Measurements from ENCODE around the gene IL4.

Gene IL4

DNA sequence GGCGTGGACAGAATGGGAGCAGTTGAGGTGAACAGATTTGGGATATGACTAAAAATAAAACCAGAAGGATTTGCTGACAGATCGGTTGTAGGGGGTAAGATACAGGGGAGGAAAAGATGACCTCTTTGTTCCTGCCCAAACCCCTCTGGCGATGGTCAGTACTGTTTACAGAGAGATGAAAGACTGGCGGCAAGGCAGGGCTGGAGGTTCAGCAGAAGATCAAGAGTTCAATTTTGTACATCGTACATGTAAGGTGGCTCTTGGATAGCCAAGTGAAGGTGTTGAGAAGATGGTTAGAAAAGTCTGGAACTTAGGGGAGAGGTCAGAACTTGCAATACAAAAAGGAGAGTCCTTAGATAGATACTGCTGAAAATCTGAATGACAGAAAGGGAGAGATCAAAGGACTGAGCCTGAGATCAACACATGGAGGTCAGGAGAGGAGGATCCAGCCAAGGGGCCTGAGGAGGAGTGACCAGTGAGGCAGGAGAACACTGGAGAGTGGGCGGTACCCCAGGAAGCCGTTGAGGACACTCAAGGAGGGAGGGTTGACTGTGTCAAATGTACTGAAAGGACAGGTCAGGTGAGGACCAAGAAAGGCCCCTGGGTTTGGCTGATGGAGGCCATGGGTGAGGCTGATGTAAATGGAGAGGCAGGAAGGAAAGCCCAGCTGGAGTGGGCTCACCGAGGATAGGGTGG is 7.1 kb downstream of the IL4 start (continued):
- no peak for TF ChIP-seq ZNF565 (CRISPR knock-in tag; conservative IDR thresholded peaks at IDR 0.05; ENCODE audit: low read depth)
- no peak for TF ChIP-seq OSR1 (CRISPR knock-in tag; IDR thresholded peaks at IDR 0.05)

DNA sequence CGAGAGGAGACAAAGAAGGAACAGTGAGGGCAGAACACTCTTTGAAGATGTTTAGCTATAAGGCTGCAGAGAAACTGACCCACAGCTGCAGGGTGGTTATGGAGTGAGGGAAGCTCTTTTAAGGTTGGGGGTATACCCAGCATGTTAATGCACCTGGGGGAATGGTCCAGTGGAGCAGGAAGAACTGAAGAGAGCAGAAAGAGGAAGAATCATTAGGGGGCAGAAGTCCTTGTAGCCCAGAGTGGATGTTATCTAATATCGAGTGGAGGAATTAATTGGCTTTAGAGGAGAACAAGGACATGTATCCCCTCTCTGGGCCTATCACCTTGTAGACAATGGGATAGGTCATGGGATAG is 7.7 kb downstream of the IL4 start:
- TF ChIP-seq ZNF8 (CRISPR knock-in tag; IDR thresholded peaks at IDR 0.05) (no peak), PPARA (CRISPR knock-in tag; IDR thresholded peaks at IDR 0.05; ENCODE audit: borderline replicate concordance) (no peak), ZFP30 (CRISPR knock-in tag; IDR thresholded peaks at IDR 0.05) (no peak), ZNF70 (CRISPR knock-in tag; IDR thresholded peaks at IDR 0.05) (no peak), ARNTL (CRISPR knock-in tag; IDR thresholded peaks at IDR 0.05; ENCODE audit: borderline replicate concordance, low read depth) (no peak), ISL1 (CRISPR knock-in tag; IDR thresholded peaks at IDR 0.05) (no peak), TOX (CRISPR knock-in tag; IDR thresholded peaks at IDR 0.05; ENCODE audit: borderline replicate concordance) (no peak)
- TF ChIP-seq, protein P1, sequence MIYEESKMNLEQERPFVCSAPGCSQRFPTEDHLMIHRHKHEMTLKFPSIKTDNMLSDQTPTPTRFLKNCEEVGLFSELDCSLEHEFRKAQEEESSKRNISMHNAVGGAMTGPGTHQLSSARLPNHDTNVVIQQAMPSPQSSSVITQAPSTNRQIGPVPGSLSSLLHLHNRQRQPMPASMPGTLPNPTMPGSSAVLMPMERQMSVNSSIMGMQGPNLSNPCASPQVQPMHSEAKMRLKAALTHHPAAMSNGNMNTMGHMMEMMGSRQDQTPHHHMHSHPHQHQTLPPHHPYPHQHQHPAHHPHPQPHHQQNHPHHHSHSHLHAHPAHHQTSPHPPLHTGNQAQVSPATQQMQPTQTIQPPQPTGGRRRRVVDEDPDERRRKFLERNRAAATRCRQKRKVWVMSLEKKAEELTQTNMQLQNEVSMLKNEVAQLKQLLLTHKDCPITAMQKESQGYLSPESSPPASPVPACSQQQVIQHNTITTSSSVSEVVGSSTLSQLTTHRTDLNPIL (CRISPR knock-in tag; IDR thresholded peaks at IDR 0.05; ENCODE audit: low read depth), result no peak
- no peak for ATAC-seq

DNA sequence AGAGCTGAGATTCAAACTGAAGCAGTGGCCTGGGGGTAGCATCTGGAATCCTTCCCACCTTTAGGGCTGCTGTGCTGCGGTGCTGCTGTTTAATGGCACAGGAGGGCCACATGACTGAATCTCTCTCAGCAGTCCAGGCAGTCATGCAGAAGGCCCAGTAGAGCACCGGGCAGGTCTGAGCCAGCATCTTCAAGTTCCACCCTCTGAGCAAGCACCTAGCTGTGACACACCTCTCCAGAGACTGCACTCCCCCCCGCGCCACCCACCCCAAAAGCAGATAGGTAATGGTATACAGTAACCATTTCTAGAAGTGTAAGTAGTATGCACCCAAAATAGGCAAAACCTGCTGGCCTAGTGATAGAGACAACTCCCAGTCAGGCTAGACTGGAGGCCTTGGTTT is 8.2 kb downstream of the IL4 start:
- ATAC-seq, result no peak
- TF ChIP-seq, protein P2, sequence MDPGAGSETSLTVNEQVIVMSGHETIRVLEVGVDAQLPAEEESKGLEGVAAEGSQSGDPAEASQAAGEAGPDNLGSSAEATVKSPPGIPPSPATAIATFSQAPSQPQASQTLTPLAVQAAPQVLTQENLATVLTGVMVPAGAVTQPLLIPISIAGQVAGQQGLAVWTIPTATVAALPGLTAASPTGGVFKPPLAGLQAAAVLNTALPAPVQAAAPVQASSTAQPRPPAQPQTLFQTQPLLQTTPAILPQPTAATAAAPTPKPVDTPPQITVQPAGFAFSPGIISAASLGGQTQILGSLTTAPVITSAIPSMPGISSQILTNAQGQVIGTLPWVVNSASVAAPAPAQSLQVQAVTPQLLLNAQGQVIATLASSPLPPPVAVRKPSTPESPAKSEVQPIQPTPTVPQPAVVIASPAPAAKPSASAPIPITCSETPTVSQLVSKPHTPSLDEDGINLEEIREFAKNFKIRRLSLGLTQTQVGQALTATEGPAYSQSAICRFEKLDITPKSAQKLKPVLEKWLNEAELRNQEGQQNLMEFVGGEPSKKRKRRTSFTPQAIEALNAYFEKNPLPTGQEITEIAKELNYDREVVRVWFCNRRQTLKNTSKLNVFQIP (CRISPR knock-in tag; IDR thresholded peaks at IDR 0.05; ENCODE audit: borderline replicate concordance, low read depth), result no peak
- TF ChIP-seq RARB (CRISPR knock-in tag; IDR thresholded peaks at IDR 0.05) (no peak), ISL1 (CRISPR knock-in tag; IDR thresholded peaks at IDR 0.05) (no peak), GLIS3 (CRISPR knock-in tag; IDR thresholded peaks at IDR 0.05) (no peak), SNAI2 (CRISPR knock-in tag; IDR thresholded peaks at IDR 0.05) (no peak), ZFP3 (CRISPR knock-in tag; IDR thresholded peaks at IDR 0.05) (no peak), ZC3H10 (CRISPR knock-in tag; IDR thresholded peaks at IDR 0.05) (no peak), ZNF8 (CRISPR knock-in tag; IDR thresholded peaks at IDR 0.05) (no peak)
- TF ChIP-seq, protein P3, sequence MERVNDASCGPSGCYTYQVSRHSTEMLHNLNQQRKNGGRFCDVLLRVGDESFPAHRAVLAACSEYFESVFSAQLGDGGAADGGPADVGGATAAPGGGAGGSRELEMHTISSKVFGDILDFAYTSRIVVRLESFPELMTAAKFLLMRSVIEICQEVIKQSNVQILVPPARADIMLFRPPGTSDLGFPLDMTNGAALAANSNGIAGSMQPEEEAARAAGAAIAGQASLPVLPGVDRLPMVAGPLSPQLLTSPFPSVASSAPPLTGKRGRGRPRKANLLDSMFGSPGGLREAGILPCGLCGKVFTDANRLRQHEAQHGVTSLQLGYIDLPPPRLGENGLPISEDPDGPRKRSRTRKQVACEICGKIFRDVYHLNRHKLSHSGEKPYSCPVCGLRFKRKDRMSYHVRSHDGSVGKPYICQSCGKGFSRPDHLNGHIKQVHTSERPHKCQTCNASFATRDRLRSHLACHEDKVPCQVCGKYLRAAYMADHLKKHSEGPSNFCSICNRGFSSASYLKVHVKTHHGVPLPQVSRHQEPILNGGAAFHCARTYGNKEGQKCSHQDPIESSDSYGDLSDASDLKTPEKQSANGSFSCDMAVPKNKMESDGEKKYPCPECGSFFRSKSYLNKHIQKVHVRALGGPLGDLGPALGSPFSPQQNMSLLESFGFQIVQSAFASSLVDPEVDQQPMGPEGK (CRISPR knock-in tag; IDR thresholded peaks at IDR 0.05; ENCODE audit: borderline replicate concordance), result no peak

DNA sequence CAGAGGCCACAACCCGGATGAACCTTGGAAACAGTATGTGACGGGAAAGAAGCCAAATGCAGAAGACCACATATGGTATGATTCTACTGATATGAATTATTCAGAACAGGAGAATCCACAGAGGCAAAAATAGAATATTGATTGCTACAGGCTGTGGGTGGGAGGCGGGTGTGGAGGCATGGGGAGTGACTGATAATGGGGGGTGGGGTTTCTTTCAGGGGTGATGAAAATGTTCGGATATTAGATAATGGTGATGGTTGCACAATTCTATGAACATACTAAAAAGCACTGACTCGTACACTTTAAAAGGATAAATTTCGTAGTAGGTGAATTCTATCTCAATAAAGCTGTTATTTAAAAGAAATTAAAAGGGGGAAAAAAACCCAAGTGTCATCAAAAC is 10.7 kb downstream of the IL4 start:
- TF ChIP-seq TCF4 (CRISPR knock-in tag; IDR thresholded peaks at IDR 0.05; ENCODE audit: borderline replicate concordance) (no peak), ZFP3 (CRISPR knock-in tag; IDR thresholded peaks at IDR 0.05) (no peak), ZFP30 (CRISPR knock-in tag; IDR thresholded peaks at IDR 0.05) (no peak), ZNF70 (CRISPR knock-in tag; IDR thresholded peaks at IDR 0.05) (no peak), BACH2 (CRISPR knock-in tag; IDR thresholded peaks at IDR 0.05; ENCODE audit: borderline replicate concordance) (no peak)

DNA sequence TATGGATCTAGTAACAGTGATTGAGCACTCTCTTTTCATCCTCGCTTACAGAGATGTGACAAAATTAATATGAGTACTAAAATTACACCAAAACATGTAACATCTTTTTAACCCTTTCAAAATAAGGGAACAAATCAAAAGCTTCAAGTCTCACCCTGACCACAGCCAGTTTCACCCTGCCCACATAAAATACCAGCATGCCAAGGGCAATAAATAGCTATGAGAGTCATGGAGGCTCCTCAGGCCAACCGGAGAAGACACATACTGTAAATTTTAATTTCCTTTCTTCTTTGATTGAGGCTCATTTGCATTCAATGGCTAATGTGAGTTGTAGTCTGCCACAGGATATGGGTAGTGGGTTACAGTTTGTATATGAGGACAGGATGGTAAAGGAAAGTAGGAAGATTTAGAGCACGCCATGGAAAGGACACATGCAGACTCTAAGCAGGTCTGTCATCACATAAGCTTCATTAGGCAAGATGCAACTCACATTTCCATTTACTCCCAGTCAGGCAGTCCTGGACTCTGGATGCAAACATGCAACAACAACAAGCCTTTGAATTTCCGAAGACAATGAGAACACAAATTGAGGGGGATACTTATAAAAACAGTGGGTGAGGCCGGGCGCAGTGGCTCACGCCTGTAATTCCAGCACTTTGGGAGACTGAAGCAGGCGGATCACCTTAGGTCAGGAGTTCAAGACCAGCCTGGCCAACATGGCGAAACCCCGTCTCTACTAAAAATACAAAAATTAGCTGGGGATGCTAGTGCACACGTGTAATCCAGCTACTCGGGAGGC is 11.3 kb downstream of the IL4 start:
- TF ChIP-seq, protein P4, sequence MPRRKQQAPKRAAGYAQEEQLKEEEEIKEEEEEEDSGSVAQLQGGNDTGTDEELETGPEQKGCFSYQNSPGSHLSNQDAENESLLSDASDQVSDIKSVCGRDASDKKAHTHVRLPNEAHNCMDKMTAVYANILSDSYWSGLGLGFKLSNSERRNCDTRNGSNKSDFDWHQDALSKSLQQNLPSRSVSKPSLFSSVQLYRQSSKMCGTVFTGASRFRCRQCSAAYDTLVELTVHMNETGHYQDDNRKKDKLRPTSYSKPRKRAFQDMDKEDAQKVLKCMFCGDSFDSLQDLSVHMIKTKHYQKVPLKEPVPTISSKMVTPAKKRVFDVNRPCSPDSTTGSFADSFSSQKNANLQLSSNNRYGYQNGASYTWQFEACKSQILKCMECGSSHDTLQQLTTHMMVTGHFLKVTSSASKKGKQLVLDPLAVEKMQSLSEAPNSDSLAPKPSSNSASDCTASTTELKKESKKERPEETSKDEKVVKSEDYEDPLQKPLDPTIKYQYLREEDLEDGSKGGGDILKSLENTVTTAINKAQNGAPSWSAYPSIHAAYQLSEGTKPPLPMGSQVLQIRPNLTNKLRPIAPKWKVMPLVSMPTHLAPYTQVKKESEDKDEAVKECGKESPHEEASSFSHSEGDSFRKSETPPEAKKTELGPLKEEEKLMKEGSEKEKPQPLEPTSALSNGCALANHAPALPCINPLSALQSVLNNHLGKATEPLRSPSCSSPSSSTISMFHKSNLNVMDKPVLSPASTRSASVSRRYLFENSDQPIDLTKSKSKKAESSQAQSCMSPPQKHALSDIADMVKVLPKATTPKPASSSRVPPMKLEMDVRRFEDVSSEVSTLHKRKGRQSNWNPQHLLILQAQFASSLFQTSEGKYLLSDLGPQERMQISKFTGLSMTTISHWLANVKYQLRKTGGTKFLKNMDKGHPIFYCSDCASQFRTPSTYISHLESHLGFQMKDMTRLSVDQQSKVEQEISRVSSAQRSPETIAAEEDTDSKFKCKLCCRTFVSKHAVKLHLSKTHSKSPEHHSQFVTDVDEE (CRISPR knock-in tag; IDR thresholded peaks at IDR 0.05), result no peak
- ATAC-seq, result no peak

More for the DNA sequence above, 10.7 kb downstream of the IL4 start:
- no peak for ATAC-seq
